Progenitor cell of endocrine pancreas (in vitro differentiated cells): Measurements from ENCODE around the gene UST. TPM values are rescaled to one million over a fixed set of nuclear protein-coding genes. Genes with fewer than 3 reads are reported as not detected.

ENCODE experiments used
- DNase-seq: peaks from one replicate; pipeline ENCODE4 v3.0.0; 2021; ENCODE audit warnings: low spot score; ENCODE audit not compliant: unreplicated experiment
- H3K27ac Mint-ChIP-seq: 2 replicates; pipeline ENCODE4 v1.8.0; 2021; ENCODE audit warnings: mild to moderate bottlenecking, moderate library complexity, mixed read lengths
- H3K27me3 Mint-ChIP-seq: 2 replicates; pipeline ENCODE4 v1.8.0; 2021; ENCODE audit warnings: mixed read lengths
- H3K36me3 Mint-ChIP-seq: 2 replicates; pipeline ENCODE4 v1.8.0; 2022; ENCODE audit warnings: mixed read lengths; ENCODE audit not compliant: insufficient read depth
- H3K4me1 Mint-ChIP-seq: 2 replicates; pipeline ENCODE4 v1.8.0; 2021; ENCODE audit warnings: low read depth, mixed read lengths
- H3K4me3 Mint-ChIP-seq: 2 replicates; pipeline ENCODE4 v1.8.0; 2021; ENCODE audit warnings: low read depth, mild to moderate bottlenecking, moderate library complexity, mixed read lengths
- H3K9me3 Mint-ChIP-seq: 2 replicates; pipeline ENCODE4 v1.8.0; 2021; ENCODE audit warnings: low read depth, mixed read lengths
- total RNA-seq: library from RNA; stranded (reverse); gene quantifications from 2 replicates; pipeline ENCODE4 v1.2.1, GENCODE V29; 2021
- TF ChIP-seq, protein P1 (sequence below): fragments of 200-600 bp; sonication (generic); IDR thresholded peaks from one replicate; pipeline ENCODE4 v1.5.0; 2021; ENCODE audit warnings: antibody characterized with exemption, mild to moderate bottlenecking; ENCODE audit not compliant: unreplicated experiment

UST gene
- total RNA-seq, 1 donor from 2014 or later = 2.9 TPM

DNA sequence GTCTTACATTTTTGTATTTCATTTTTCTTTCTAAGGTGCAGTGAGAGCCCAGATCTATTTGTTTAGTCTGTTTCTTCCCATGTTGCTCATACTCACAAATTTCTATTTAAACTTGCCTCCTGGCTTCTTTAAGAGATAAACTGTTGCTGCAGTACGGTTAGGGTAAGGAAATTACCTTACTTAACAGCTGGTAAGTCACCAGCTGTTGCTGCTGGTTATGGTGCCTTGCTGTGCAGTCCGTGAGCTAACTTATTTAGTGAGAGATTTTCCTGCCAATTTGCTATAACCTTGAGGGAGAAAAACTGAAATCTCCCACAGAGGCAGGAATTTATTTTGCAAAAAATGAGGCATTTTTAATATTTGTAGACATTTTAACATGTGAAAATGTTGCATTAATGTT, 261.0 kb downstream of the UST start:
- Mint-ChIP-seq H3K27me3 (no peaks in the 10 kb centered on the region), H3K9me3 (peaks cover 6% of the 10 kb centered on the region), H3K4me1 (peaks cover 1% of the 10 kb centered on the region), H3K36me3 (peaks cover 2% of the 10 kb centered on the region), H3K27ac (no peak overlapping the region), H3K4me3 (no peak overlapping the region)
- no peak for DNase-seq
- TF ChIP-seq, protein P1, sequence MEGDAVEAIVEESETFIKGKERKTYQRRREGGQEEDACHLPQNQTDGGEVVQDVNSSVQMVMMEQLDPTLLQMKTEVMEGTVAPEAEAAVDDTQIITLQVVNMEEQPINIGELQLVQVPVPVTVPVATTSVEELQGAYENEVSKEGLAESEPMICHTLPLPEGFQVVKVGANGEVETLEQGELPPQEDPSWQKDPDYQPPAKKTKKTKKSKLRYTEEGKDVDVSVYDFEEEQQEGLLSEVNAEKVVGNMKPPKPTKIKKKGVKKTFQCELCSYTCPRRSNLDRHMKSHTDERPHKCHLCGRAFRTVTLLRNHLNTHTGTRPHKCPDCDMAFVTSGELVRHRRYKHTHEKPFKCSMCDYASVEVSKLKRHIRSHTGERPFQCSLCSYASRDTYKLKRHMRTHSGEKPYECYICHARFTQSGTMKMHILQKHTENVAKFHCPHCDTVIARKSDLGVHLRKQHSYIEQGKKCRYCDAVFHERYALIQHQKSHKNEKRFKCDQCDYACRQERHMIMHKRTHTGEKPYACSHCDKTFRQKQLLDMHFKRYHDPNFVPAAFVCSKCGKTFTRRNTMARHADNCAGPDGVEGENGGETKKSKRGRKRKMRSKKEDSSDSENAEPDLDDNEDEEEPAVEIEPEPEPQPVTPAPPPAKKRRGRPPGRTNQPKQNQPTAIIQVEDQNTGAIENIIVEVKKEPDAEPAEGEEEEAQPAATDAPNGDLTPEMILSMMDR = no peak

DNA sequence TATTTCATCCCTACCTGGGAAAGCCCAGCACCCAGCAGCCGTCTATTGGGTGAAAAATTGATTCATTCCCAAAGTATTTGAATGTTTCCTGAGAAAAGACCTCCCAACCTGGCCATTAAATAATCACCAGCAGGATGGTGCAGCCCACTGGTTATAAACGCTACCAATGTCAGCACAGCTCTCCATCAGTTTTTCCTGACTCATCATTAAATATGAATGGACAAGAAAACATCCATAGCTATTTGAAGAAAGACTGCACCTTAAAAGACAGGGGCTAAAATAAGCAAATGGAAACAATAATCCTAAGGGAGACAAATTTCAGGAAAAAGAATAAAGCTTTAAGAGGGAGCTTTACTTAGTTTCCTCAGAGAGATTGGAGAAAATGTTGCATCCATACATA, 261.9 kb downstream of the UST start:
- Mint-ChIP-seq H3K4me3 (no peak overlapping the region), H3K9me3 (peaks cover 6% of the 10 kb centered on the region), H3K27me3 (no peaks in the 10 kb centered on the region), H3K27ac (no peak overlapping the region), H3K4me1 (peaks cover 1% of the 10 kb centered on the region), H3K36me3 (peaks cover 2% of the 10 kb centered on the region)
- DNase-seq = no peak
- TF ChIP-seq, protein P1 = no peak

DNA sequence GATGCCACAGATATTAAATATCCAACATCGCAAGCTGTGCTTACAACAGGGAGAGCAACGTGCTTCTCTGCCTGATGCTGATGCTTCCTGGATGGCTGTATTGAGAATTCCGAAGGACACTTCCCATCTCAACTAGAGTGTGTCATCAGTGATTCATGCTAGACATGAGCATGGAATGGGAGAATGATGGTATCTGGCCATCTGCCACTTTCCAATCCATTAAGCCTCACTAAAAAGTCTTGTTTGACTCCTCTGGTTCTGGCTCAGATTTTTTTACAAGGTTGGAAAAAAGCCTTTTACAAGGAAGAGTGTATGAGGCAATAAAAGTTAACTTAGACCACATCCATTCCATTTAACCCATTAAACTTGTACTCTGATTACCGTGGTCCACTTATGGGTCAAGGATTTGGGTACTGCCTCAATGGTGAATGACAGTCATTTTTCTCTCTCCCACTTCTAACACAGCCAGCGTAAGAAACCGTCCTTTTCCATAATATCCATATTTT, 265.3 kb downstream of the UST start:
- H3K27ac Mint-ChIP-seq = no peak overlapping the region
- no peak overlapping the region for H3K4me3 Mint-ChIP-seq
- TF ChIP-seq, protein P1 = no peak
- H3K9me3 Mint-ChIP-seq = no peaks in the 10 kb centered on the region
- H3K36me3 Mint-ChIP-seq = no peaks in the 10 kb centered on the region
- H3K4me1 Mint-ChIP-seq = peaks cover 1% of the 10 kb centered on the region
- peaks cover 5% of the 10 kb centered on the region for H3K27me3 Mint-ChIP-seq
- no peak for DNase-seq

DNA sequence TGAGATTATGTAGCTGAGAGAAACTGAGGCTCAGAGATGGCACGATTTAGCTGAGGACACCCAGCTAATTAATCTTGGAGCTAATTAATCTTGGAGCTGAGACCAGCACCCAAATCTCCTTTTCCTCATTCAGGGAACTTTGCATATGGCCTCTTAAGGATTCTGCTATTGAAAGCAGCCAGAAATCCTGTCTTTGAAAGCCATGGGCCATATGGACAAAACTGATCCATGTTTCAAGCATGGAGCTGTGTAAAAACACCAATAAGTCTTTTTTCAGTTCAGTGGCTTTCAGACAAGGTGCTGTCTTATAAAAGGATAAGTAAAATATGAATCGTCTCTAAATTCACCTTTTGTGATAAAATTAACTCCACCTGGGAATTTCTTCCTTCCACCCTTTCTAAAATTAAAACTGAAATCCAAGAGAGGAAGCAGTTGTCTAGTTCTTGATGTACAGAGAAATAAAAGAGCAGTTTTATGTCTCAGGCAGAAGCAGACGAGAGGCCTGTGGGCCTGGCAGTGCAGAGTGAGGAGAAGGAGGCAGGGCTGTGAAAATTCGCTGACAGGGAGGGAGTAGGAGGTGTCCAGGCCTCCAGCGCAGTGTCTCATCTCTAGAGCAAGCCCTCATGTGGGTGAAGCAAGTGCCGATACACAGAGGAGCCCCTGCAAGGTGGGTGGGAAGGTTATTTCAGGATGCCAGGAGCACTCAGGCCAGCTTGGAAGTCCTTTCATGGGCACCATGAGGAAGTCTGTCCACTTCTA, 266.9 kb downstream of the UST start:
- H3K9me3 Mint-ChIP-seq = no peaks in the 10 kb centered on the region
- no peak overlapping the region for H3K27ac Mint-ChIP-seq
- H3K4me1 Mint-ChIP-seq = no peaks in the 10 kb centered on the region
- H3K4me3 Mint-ChIP-seq = no peak overlapping the region
- H3K27me3 Mint-ChIP-seq = peaks cover 5% of the 10 kb centered on the region
- TF ChIP-seq, protein P1 = no peak
- no peak for DNase-seq
- no peaks in the 10 kb centered on the region for H3K36me3 Mint-ChIP-seq

DNA sequence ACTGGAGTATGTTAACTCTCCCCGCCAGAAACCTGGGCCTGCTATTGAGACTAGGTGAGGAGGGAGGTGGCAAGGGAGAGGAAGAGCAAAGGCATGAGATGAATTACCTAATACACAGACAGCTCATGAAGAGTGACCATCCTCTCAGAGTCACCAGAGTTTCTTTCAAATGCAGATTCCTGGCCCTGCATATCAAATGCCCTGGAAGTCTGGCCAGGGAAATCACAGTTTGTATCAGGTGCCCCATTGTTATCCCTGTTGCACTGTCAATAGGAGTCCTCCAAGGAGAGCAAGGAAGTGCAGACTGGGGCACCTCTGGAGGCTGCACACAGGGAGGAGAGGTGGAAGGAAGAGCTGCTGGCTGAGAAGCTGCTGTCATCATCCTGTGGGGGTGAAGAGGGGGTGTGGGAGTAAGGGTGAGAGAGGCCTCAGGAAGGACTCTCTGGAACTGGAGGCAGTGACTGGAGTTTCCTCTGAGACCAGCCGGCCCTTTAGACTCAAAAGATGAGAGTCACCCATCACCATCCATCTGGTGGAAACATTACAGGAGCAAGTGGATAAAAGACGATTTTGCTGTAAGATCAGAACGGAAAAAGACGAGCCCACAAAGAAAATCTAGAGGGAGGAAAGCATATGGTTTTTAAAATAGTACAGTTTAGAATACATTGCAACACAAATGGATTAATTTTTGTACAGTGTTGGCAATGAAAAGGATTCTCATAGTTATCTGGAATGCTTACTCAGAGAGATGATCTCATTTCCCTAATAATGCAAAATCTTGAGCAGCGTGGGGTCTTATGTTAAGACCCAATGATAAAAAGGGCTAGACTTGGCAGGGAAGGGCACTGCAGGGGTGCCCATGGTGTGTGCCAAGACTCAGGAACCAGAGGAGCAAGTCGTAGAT, 268.1 kb downstream of the UST start:
- H3K27me3 Mint-ChIP-seq = peaks cover 5% of the 10 kb centered on the region
- no peak overlapping the region for H3K27ac Mint-ChIP-seq
- no peaks in the 10 kb centered on the region for H3K36me3 Mint-ChIP-seq
- H3K9me3 Mint-ChIP-seq = no peaks in the 10 kb centered on the region
- DNase-seq = no peak
- TF ChIP-seq, protein P1 = no peak
- H3K4me3 Mint-ChIP-seq = no peak overlapping the region
- peaks cover 7% of the 10 kb centered on the region for H3K4me1 Mint-ChIP-seq
